Muscle of leg (tissue), 11 donors: ENCODE measurements around the gene BBS4. TPM values are rescaled to one million over a fixed set of nuclear protein-coding genes. Genes with fewer than 3 reads are reported as not detected.

Experiments
- DNase-seq: peaks from one replicate; pipeline ENCODE4 v3.0.0; 2013
- H3K27ac ChIP-seq: one replicate; pipeline ENCODE4 v1.5.1; 2013; ENCODE audit warnings: mild to moderate bottlenecking, low read length, control low read depth
- H3K27me3 ChIP-seq: one replicate; pipeline ENCODE4 v1.6.1; 2013; ENCODE audit warnings: low read length; ENCODE audit not compliant: control insufficient read depth, insufficient read depth
- H3K36me3 ChIP-seq: one replicate; pipeline ENCODE4 v1.6.1; 2013; ENCODE audit warnings: low read length; ENCODE audit not compliant: control insufficient read depth, insufficient read depth
- H3K4me1 ChIP-seq: one replicate; pipeline ENCODE4 v1.6.1; 2013; ENCODE audit warnings: low read length; ENCODE audit not compliant: control insufficient read depth, insufficient read depth
- H3K4me3 ChIP-seq: one replicate; pipeline ENCODE4 v1.5.1; 2013; ENCODE audit warnings: low read length, control low read depth
- H3K9me3 ChIP-seq: replicated peaks from 2 replicates; pipeline ENCODE4 v1.6.1; 2013; ENCODE audit warnings: low read depth, low read length; ENCODE audit not compliant: control insufficient read depth
- WGBS: methylation state at CpG from one replicate; pipeline ENCODE4 v1.1.5; 2013; ENCODE audit warnings: missing lambda C conversion rate; ENCODE audit not compliant: insufficient coverage; 5-methylcytosine and 5-hydroxymethylcytosine counted together
- polyA plus RNA-seq, 8 donors: library from polyadenylated mRNA; unstranded; fragments of 120-200 nt; gene quantifications; one replicate each; pipeline versions ENCODE4 v1.2.1 to v1.2.3, GENCODE V29; 2013; ENCODE audit warnings: inconsistent platforms in 1 of 8, low replicate concordance in 1 of 8; ENCODE audit not compliant: insufficient read length in 8 of 8, insufficient read depth in 1 of 8
- total RNA-seq: library from RNA; stranded (reverse); fragments of 120-200 nt; gene quantifications from one replicate; pipeline ENCODE4 v1.2.4, GENCODE V29; 2013

Gene BBS4
- total and polyA plus RNA-seq, 9 donors = 14.6 to 24.3 (median 18.5) TPM

DNA sequence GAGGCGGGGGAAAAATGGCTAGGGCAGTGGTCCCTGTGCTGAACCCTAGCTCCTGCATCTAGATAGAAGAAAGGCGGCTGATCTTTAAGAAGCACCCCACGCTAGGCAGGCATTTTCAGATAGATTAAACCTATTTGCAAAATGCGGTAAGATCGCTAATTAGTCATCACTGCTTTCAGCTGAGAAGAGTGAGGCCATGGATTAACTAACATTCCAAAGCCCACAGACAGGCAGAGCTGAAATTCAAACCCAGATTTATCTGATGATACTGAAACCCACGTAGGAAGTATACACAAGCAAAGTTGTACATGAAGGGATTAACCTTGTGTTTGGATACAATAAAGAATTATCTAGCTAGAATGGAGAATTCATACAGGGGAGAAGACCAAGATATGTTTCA lies 92.8 kb downstream of the BBS4 start:
- H3K36me3 ChIP-seq = peaks cover 18% of the 10 kb centered on the region
- 82% methylated on average over 5 of the region's 6 CpGs for WGBS

DNA sequence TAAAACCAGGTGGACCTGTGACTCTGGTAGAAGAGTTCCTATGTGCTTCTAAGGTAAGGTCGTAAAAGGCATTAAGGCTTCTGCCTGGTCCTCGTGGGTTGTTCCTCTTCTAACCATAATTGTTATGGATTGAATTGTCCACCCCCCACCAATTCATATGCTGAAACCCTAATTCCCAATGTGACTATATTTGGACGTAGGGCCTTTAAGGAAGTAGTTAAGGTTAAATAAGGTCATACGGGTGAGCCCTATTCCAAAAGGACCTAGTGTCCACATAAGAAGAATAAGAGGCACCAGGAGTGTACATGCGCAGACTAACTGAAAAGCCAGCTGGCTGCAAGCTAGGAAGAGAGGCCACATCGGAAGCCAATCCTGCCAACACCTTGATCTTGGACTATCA lies 95.6 kb downstream of the BBS4 start:
- H3K36me3 ChIP-seq = peaks cover 5% of the 10 kb centered on the region
- H3K4me1 ChIP-seq = peaks cover 18% of the 10 kb centered on the region
- whole genome bisulfite sequencing = 83% methylated on average over 3 of the region's 6 CpGs
- H3K27ac ChIP-seq = no peak overlapping the region
- H3K27me3 ChIP-seq = no peaks in the 10 kb centered on the region
- H3K9me3 ChIP-seq = no peaks in the 10 kb centered on the region
- H3K4me3 ChIP-seq = no peak overlapping the region
- DNase-seq = no peak

More for the DNA sequence above, 92.8 kb downstream of the BBS4 start:
- H3K9me3 ChIP-seq = no peaks in the 10 kb centered on the region
- no peak overlapping the region for H3K27ac ChIP-seq
- no peak overlapping the region for H3K4me3 ChIP-seq
- peaks cover 8% of the 10 kb centered on the region for H3K4me1 ChIP-seq
- no peak for DNase-seq
- no peaks in the 10 kb centered on the region for H3K27me3 ChIP-seq

- Histone ChIP-seq H3K4me3 (peak overlapping the region; percentile 74), H3K27me3 (no peaks in the 10 kb centered on the region), H3K9me3 (no peaks in the 10 kb centered on the region), H3K4me1 (peaks cover 18% of the 10 kb centered on the region), H3K27ac (peak overlapping the region; percentile 80), H3K36me3 (peaks cover 5% of the 10 kb centered on the region)
- 41% methylated on average over 7 of the region's 14 CpGs for WGBS
- peak; percentile 22 for DNase-seq
These were observed 96.4 kb downstream of the BBS4 start for GRCh38 chr15:72782274-72783003.

GRCh38 chr15:72783004-72783639 lies 97.1 kb downstream of the BBS4 start:
- peak; percentile 66 for DNase-seq
- no peaks in the 10 kb centered on the region for H3K9me3 ChIP-seq
- peaks cover 5% of the 10 kb centered on the region for H3K36me3 ChIP-seq
- peak overlapping the region; percentile 80 for H3K27ac ChIP-seq
- WGBS = under 1% methylated on average over 52 of the region's 52 CpGs
- peaks cover 18% of the 10 kb centered on the region for H3K4me1 ChIP-seq
- peak overlapping the region; percentile 74 for H3K4me3 ChIP-seq
- H3K27me3 ChIP-seq = no peaks in the 10 kb centered on the region

DNA sequence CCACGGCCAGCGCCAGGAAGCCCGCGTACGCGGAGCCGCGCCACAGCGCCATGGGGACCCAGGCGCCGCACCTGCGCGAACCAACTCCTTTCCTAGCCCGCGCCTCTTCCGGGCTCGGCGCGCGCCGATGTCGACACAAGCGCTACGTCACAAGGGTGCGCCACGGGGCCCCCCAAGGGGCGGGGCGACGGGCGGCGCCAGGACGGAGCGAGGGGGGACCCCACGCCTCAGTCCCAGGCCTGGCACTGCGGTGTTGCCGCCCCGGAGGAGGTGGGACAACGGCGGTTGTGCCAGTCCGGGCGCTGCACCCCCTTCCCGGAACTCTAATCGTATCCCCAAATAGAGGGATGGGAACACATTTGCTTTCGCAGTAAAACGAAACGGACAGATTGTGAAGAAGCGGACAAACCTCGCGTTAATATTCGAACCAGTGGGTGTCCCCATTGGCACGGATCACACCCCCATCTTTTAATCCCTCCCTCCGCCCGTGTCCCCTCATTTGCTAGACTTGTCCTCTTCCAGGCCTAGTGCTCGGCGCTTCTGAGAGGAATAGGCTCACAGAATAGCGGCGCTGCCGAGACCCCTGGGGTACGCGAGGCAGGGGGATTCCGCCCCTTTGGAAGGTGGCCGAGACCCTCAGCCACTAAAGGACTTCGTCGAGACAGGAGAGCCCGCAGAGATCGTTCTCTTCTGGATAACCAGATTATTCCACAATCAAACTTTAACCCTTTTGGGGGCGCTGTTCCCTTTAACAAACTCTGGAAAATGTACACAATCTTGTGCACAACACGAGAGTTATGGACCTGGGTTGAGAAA lies 97.8 kb downstream of the BBS4 start, which contains the start of gene ADPGK:
TSS of gene ADPGK (minus strand) at position 119 of the 816 bp plus-strand sequence. CDS start at position 52, 67 bp downstream.
- peak within 1 kb of the TSS; percentile 74 for H3K4me3 ChIP-seq
- H3K27ac ChIP-seq = peak within 1 kb of the TSS; percentile 97
- DNase-seq = peak; percentile 97
- H3K27me3 ChIP-seq = no peaks in the 10 kb centered on the region
- H3K9me3 ChIP-seq = no peaks in the 10 kb centered on the region
- H3K4me1 ChIP-seq = peaks cover 18% of the 10 kb centered on the region
- H3K36me3 ChIP-seq = peaks cover 5% of the 10 kb centered on the region
- 0% methylated on average over 63 of the region's 68 CpGs for WGBS

- Histone ChIP-seq H3K36me3 (peaks cover 5% of the 10 kb centered on the region), H3K27ac (peak overlapping the region; percentile 97), H3K27me3 (no peaks in the 10 kb centered on the region), H3K4me3 (peak overlapping the region; percentile 74), H3K9me3 (no peaks in the 10 kb centered on the region), H3K4me1 (peaks cover 18% of the 10 kb centered on the region)
- 65% methylated on average over 6 of the region's 7 CpGs for WGBS
- no peak for DNase-seq
These were observed 98.5 kb downstream of the BBS4 start for GRCh38 chr15:72784456-72784876.

DNA sequence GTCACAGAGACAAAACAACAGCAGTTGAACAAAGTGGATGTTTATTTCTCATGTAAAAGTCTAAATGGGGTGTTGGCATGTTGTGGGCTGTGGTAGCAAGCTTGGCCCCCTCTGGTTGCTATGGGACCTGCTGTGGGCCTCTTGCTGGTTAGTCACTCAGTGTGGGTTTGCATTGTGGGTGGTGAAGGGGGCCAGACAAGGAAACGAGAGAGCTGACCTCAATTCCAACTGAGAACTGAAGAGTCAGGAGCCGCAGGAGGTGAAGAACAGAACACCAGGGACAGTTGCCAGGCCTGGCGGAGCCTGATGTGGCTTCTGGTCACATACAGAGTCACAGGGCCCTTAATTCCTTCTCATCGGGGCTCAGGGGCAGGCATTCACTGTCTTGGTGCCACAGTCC lies 99.4 kb downstream of the BBS4 start:
- peaks cover 5% of the 10 kb centered on the region for H3K36me3 ChIP-seq
- WGBS = 59% methylated on average over 4 of the region's 4 CpGs
- DNase-seq = peak; percentile 15
- no peaks in the 10 kb centered on the region for H3K9me3 ChIP-seq
- H3K27me3 ChIP-seq = no peaks in the 10 kb centered on the region
- peaks cover 18% of the 10 kb centered on the region for H3K4me1 ChIP-seq
- no peak overlapping the region for H3K4me3 ChIP-seq
- no peak overlapping the region for H3K27ac ChIP-seq

DNA sequence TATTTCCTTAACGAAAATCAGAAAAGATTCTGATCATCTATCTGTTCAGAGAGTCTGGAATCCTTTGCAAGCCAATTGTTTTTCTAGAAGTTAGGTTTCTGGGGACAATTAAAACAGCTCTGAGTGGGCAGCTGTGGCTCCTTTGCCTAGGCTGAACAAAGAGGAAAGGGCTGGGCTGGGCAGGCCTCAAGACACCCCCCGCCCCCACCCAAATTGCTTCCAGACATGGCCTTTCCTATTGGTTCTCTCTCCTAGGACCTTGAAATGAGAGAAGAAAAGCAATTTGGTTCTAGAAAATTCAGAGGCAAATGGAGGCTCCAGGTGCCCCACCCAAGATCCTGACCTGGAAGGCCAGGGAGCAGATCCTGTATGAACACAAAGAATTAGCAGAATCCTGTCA lies 99.8 kb downstream of the BBS4 start:
- peaks cover 5% of the 10 kb centered on the region for H3K36me3 ChIP-seq
- no peaks in the 10 kb centered on the region for H3K9me3 ChIP-seq
- H3K27me3 ChIP-seq = no peaks in the 10 kb centered on the region
- peaks cover 18% of the 10 kb centered on the region for H3K4me1 ChIP-seq
- no peak overlapping the region for H3K4me3 ChIP-seq
- H3K27ac ChIP-seq = no peak overlapping the region
- no CpG with 5 or more reads among the region's 2 CpGs for WGBS
- no peak for DNase-seq

DNA sequence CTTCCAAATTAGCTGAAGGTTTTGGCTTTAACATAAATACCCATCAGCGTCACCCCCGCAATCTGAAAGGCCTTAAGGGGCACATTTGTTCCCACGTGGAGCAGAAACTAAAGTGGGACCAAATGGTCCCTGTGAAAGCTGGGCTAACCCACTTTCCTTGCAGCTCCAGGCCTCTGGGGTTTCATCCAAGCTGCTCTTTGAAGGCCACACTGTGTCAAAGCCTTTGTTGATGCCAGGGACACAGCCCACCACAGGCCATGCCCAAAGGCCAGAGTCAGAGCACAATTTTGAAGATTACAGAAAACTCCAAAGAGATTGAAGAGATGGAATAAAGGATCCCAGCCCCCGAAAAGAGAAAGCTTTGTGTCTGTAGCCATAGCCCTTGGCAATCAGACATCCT lies 100.2 kb downstream of the BBS4 start:
- H3K4me3 ChIP-seq = no peak overlapping the region
- H3K36me3 ChIP-seq = peaks cover 3% of the 10 kb centered on the region
- no peak for DNase-seq
- 56% methylated on average over 3 of the region's 4 CpGs for WGBS
- no peaks in the 10 kb centered on the region for H3K27me3 ChIP-seq
- H3K9me3 ChIP-seq = no peaks in the 10 kb centered on the region
- H3K4me1 ChIP-seq = peaks cover 18% of the 10 kb centered on the region
- H3K27ac ChIP-seq = no peak overlapping the region
